Measurements from ENCODE around the gene PRXL2C.

The PRXL2C gene

GRCh38 chr9:96663506-96664120, 8.5 kb upstream of the PRXL2C start:
- Histone ChIP-seq H3K9me3 (ENCODE audit: control insufficient read depth, insufficient read depth, low read length) (no peaks in the 10 kb centered on the region), H3K4me1 (ENCODE audit: control insufficient read depth, low read length) (no peaks in the 10 kb centered on the region)
- no peak for TF ChIP-seq CTCF (IDR thresholded peaks at IDR 0.05; ENCODE audit: low read depth, low read length, poor library complexity, severe bottlenecking)

GRCh38 chr9:96661711-96662110, 6.6 kb upstream of the PRXL2C start:
- H3K9me2 ChIP-seq (replicated peaks; ENCODE audit: control insufficient read depth, low read length), result no peaks in the 10 kb centered on the region
- H3F3A ChIP-seq (ENCODE audit: control insufficient read depth, insufficient read depth), result no peaks in the 10 kb centered on the region
- H3K4me3 ChIP-seq (ENCODE audit: low read length), result no peak overlapping the region
- H3K27ac ChIP-seq (ENCODE audit: low read depth, low read length), result no peak overlapping the region
- H4K20me1 ChIP-seq (ENCODE audit: control insufficient read depth, insufficient read depth, low read depth, low read length), result no peaks in the 10 kb centered on the region
- no peaks in the 10 kb centered on the region for H3K36me3 ChIP-seq (ENCODE audit: control insufficient read depth, low read length)
- no peaks in the 10 kb centered on the region for H3K4me1 ChIP-seq (ENCODE audit: control insufficient read depth, low read length)
- H3K79me2 ChIP-seq (ENCODE audit: control insufficient read depth, low read length), result no peaks in the 10 kb centered on the region
- no peak overlapping the region for H3K4me2 ChIP-seq (ENCODE audit: low read length)
- TF ChIP-seq EZH2phosphoT487 (IDR thresholded peaks at IDR 0.05; ENCODE audit: borderline replicate concordance, low read length) (no peak), CTCF (IDR thresholded peaks at IDR 0.05; ENCODE audit: low read depth, low read length, poor library complexity, severe bottlenecking) (no peak)
- H3K27me3 ChIP-seq (ENCODE audit: control insufficient read depth, low read length), result no peaks in the 10 kb centered on the region
- H3K9me3 ChIP-seq (ENCODE audit: control insufficient read depth, insufficient read depth, low read length), result no peaks in the 10 kb centered on the region

More at GRCh38 chr9:96663506-96664120, 8.5 kb upstream of the PRXL2C start:
- H3K4me2 ChIP-seq (ENCODE audit: low read length), result no peak overlapping the region
- no peaks in the 10 kb centered on the region for H3K36me3 ChIP-seq (ENCODE audit: control insufficient read depth, low read length)
- H3K27ac ChIP-seq (ENCODE audit: low read depth, low read length), result no peak overlapping the region
- H3K27me3 ChIP-seq (ENCODE audit: control insufficient read depth, low read length), result no peaks in the 10 kb centered on the region
- no peaks in the 10 kb centered on the region for H3K9me2 ChIP-seq (replicated peaks; ENCODE audit: control insufficient read depth, low read length)
- no peak overlapping the region for H3K4me3 ChIP-seq (ENCODE audit: low read length)
- H3F3A ChIP-seq (ENCODE audit: control insufficient read depth, insufficient read depth), result no peaks in the 10 kb centered on the region
- no peaks in the 10 kb centered on the region for H4K20me1 ChIP-seq (ENCODE audit: control insufficient read depth, insufficient read depth, low read depth, low read length)
- H3K79me2 ChIP-seq (ENCODE audit: control insufficient read depth, low read length), result no peaks in the 10 kb centered on the region

GRCh38 chr9:96660692-96661248, 5.7 kb upstream of the PRXL2C start:
- no peak overlapping the region for H3K4me2 ChIP-seq (ENCODE audit: low read length)
- H3K4me3 ChIP-seq (ENCODE audit: low read length), result no peak overlapping the region
- H3K9me2 ChIP-seq (replicated peaks; ENCODE audit: control insufficient read depth, low read length), result no peaks in the 10 kb centered on the region
- H4K20me1 ChIP-seq (ENCODE audit: control insufficient read depth, insufficient read depth, low read depth, low read length), result no peaks in the 10 kb centered on the region
- no peak overlapping the region for H3K27ac ChIP-seq (ENCODE audit: low read depth, low read length)
- H3K9me3 ChIP-seq (ENCODE audit: control insufficient read depth, insufficient read depth, low read length), result no peaks in the 10 kb centered on the region
- H3K79me2 ChIP-seq (ENCODE audit: control insufficient read depth, low read length), result no peaks in the 10 kb centered on the region
- H3K36me3 ChIP-seq (ENCODE audit: control insufficient read depth, low read length), result no peaks in the 10 kb centered on the region
- no peaks in the 10 kb centered on the region for H3K27me3 ChIP-seq (ENCODE audit: control insufficient read depth, low read length)
- H3K4me1 ChIP-seq (ENCODE audit: control insufficient read depth, low read length), result no peaks in the 10 kb centered on the region
- H3F3A ChIP-seq (ENCODE audit: control insufficient read depth, insufficient read depth), result no peaks in the 10 kb centered on the region
- TF ChIP-seq CTCF (IDR thresholded peaks at IDR 0.05; ENCODE audit: low read depth, low read length, poor library complexity, severe bottlenecking) (no peak), EZH2phosphoT487 (IDR thresholded peaks at IDR 0.05; ENCODE audit: borderline replicate concordance, low read length) (no peak)
